NCI-H187 (cell line): ENCODE results near the gene ALDH1A3.

Source experiments
- DNase-seq, 2 experiments: peaks; one replicate each; lab custom pipeline; 2025; lab: John Stamatoyannopoulos, UW

Gene ALDH1A3

GRCh38 chr15:100926971-100927756 is 47.5 kb downstream of the ALDH1A3 start:
- DNase-seq = no peak

DNA sequence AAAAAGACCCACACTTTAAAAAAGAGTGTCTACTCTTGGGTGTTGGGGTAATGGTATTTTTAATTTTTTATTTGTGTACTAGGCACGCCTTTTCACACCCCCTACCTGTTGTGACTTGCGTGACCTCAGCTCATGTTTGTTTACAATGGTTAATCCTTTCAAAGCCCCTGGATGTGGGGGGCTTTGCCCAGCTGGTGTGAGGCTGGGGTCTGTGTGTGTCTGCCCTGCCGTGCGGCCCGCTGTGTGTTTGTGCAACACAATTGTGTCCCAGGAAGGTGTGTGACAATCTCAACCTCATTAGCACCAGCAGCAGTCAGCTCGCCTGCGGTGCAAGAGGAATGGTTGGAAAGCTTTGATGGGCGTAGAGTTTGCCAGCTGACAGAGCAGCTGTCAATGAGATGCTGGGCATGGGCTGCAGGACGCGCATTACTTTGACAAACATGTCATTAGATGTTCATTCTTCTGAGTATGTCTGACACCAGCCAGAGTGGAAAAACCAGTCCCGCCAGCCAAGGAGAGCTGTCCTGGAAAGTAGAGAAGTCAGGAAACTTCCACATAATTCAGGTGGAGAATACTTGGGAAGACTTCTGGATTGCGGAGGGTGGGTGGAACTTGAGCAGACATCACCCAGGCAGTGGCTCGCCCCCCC is 49.1 kb downstream of the ALDH1A3 start:
- no peak for DNase-seq

- peak in 1 of 2 experiments; percentile 32 for DNase-seq
Observed at GRCh38 chr15:100929641-100930042, 50.0 kb downstream of the ALDH1A3 start.

DNA sequence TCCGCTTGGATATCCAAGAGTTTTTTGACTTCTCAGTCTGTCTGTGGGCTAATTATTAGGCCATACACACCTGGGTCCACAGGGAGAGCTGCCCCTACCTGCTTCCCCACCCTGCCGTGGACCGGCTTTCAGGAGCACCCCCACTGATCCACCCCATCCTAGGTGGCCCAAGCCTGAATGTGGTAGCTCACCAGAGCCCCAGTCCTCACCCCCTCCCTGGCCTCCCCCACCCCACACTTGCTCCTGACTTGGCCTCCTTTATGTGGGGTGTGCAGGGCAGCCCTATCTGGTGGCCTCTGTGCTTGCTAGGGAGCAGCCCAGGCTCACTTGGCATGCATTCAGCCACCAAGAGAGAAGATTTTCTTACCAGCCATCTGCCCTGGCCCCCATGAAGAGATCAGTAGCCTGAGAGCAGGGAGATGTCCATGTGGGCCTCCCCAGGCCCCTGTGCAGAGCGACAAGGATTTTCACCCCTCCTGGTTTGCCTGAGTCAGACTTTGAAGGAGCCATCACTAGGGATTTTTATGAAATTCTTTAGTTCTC is 50.7 kb downstream of the ALDH1A3 start:
- DNase-seq = no peak

GRCh38 chr15:100931143-100931890 is 51.7 kb downstream of the ALDH1A3 start:
- DNase-seq = no peak

DNA sequence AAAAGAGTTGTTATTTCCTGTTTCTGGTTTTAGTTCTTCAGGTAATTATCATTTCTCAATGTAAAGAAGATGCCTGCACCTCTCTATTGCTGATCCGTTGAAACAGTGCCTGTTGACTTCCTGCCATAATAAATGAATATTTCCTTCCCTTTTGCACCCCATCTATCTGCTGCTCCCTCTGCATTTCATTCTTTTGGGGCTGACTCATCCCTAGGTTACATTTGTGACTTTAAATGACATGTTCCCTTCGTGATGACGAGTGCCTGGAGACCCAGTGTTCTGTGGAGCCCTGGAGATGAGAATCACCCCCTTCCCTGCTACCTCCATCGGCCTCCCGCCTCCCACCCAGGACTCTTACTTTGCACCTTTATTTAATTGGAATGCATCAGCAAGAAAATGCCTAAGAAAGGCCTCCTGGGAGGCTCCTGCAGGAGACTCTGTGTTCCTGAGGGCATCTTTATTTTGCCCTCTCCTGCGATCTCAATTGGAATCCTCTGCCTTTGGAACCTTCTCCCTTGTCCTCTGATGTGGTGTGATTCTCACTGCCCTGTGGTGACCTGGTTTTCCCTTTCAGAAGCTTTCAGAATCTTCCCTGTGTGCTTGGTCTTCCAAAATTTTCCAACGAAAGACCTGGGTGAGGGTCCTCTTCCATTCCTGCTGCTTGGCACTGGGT is 53.2 kb downstream of the ALDH1A3 start:
- DNase-seq = no peak

DNA sequence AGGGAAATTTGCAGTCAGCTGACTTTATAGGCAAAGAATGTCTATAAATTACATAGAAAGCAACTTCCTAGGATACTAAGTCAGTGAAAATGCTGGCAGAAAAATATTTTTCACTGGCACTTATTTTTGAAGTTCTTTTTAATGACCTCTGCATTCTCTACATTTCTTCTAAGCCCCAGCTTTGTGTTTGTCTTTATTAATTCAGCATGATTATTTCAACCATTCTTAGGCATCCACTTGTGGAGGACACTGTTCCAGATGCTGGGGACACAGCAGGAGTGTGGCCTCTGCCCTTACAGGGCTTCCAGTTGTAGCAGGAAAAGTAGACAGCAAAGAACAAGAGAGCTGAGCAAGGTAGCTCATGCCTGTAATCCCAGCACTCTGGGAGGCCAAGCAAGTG is 54.5 kb downstream of the ALDH1A3 start:
- no peak for DNase-seq

GRCh38 chr15:100934726-100935125 is 55.1 kb downstream of the ALDH1A3 start:
- DNase-seq = no peak

DNA sequence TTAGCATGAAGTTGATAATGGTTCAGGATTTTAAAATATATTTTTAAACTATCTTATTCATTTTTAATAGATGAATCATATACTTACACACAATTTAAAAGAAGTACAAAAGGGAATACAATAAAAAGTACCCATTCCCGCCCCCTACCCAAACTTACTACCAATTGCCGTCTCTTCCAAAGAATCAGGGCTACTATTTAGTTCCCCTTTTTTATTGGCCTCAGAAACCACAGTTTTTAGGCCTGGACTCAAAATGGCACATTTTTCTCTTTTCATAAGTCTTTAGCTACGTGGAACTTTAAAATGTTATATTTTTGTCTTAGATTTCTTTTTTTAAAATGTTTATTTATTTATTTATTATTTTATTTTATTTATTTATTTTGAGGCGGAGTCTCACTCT is 57.5 kb downstream of the ALDH1A3 start:
- DNase-seq = no peak

DNA sequence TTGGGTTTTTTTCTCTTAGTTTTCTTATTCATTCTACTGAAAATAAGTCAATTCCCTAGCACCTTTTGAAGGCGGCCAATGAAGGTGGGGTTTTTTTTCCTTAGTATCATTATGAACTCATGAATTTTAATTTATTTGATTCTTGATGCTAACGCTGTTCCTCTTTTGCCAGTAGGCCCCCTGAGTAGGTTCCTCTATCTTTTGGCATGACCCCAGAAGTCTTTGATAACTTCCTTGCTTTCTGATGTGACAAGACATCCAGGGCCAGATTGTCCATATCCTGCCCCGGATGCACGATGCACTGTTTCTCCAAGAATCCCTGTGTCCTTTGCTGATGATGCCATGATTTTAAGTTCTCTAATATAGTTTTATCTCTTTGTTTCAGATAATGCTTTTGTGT is 60.2 kb downstream of the ALDH1A3 start:
- no peak for DNase-seq

- no peak for DNase-seq
Observed at GRCh38 chr15:100940767-100941379, 61.2 kb downstream of the ALDH1A3 start.

DNA sequence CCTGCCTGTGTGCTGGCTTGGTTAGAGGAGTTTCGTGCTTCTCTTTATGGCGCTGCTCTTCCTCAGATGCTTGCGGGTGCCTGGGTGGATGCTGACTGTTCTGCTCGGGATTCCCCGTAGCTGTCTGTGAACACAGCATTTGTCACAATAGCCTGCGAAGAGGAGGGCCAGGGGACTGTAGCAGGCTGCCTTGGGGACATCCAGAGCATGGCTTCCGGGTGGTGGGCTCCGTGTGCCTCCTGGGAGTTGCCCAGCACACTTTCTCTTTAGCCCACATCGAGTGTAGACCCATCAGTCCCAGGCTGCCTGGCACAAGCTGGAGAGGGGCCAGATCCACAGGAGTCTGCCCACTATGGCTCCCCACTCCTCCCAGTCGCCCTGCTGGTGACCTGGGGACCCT is 61.9 kb downstream of the ALDH1A3 start:
- DNase-seq = no peak

DNA sequence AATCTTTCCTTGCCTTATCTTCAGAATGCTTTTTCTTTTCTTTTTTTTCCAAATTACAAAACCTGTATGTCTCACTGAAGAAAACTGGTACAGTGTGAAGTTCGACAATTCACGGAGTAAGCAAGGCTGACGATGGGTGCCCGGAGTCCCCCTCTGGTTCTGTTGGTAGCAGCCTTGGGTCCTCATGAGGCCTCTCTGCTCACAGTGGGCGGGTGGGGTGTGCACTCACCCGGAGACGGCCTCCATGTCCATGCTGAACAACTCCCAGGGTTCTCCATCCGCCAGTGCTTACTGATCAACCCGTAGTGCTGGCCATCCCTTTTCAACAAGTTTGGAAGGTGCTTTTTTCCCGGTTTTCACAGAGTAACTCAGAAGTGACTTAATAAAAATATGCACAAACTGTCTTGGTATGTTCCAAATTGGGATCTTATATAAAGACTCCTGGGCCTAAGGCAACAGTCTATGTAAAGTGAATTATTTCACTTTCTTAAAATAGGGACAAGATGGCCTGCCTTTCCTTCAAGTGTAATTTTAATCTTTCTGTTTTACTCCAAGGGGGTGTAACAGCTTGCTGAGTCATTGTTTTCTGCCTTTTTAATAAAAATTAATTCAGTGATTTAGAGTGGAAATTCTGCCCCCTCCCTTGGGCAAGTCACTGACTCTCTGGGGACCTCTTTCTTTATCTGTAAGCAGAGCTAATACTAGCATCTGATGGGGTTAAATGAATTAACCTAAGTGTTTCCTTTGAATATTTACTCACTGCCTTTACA is 63.2 kb downstream of the ALDH1A3 start:
- DNase-seq = no peak

- no peak for DNase-seq
Observed at GRCh38 chr15:100944244-100944895, 64.7 kb downstream of the ALDH1A3 start.

DNA sequence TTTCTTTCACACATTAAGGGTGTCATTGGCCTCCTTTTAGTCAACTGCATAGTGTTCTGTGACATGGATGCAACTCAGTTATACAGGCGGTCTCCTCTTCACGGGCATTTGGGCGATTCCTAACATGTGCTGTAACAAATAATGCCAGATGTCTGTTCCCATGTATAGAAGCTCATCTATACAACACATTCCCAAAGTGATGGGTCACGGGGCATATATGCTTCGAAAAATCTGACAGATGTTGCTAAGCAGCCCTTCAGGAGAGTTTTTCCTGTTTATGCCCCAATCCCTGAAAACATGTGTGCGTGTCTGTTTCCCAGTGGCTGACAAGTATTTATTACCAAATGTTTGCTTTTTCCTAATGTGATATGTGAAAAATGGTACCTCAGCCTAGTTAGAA is 65.4 kb downstream of the ALDH1A3 start:
- DNase-seq = no peak

DNA sequence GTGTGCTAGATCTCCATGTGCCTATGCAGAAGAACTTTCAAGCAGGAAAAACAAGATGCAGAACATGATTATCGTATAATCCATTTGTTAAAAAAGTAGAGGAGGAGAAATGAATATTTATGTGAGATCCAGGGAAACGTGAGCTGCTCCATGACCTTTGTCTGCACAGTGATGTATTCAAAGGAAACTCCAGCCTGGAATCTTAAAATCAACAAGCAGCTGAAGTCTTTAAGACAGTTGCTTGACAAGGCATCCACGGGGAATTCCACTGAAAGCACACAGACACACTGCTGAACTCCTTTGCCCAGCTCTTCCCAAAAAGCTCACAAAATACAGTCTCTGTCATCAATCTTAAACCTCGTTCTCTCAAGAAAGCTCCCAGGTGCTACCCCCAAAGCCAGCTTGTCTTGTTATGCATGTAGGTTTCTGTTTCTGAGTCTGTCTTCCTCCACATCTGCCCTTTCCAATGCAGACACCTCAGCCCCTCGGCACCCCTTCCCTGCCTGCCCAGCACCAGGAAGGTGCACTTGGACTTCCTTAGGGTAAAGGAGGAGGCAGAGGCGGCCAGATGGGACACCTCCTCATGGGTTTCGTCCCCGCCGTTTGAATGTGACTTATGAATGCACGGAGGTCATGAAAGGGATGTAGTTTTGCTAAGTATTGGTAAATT is 68.3 kb downstream of the ALDH1A3 start:
- DNase-seq = no peak

DNA sequence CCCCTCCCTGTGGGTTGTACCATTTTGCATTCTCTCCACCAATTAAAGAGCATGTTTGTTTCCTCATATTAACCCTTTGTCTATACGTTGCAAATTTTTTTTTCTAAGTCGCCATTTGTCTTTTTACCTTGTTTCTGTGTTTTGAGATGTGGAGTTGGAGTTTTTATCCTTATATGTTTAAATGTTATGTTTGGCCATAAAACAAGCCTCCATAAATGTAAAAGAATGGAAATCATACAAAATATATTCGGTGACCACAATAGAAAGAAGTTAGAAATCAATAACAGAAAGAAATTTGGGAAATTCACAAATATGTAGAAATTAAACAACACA is 68.8 kb downstream of the ALDH1A3 start:
- DNase-seq = no peak

- DNase-seq = no peak
Observed at GRCh38 chr15:100949691-100950090, 70.1 kb downstream of the ALDH1A3 start.

DNA sequence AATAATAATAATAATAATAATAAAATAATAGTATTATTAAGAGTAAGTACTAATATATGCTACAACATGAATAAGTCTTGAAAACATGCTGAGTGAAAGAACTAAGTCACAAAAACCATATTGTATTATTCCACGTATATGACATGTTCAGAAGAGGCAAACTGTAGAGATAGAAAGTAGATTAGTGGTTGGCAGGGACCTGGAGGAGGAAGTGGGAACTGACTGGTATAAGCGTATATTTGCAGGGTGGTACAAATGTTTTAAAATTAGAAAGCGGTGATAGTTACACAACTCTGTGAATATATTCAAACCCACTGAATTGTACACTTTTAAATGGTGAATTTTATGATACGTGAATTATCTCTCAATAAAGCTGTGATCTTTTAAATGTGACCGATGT is 72.3 kb downstream of the ALDH1A3 start:
- no peak for DNase-seq

GRCh38 chr15:100952566-100952965 is 72.9 kb downstream of the ALDH1A3 start:
- no peak for DNase-seq
